GM12878 (cell line): ENCODE results near the gene PRLH. TPM values are rescaled to one million over a fixed set of nuclear protein-coding genes. Genes with fewer than 3 reads are reported as not detected.

ENCODE experiments used
- ATAC-seq: fragments of 200-7000 bp; cut with Tn5 transposase; 3 replicates; pipeline ENCODE4 v1.9.1; 2020; ENCODE audit warnings: mild to moderate bottlenecking, moderate library complexity
- BruUV-seq: library from RNA; stranded (reverse); fragments of 400-500 nt; replicated peaks from 2 replicates; lab custom pipeline; 2021; lab: Mats Ljungman, UMichigan
- CTCF ChIA-PET: fragments of 300-600 bp; sonication (Branson Sonifier 250); formaldehyde crosslinking; extraction: SDS; loops from one replicate; lab custom pipeline; 2021; ENCODE audit warnings: inconsistent platforms; lab: Yijun Ruan, JAX
- POLR2A ChIA-PET: fragments of 350-600 bp; formaldehyde crosslinking; extraction: SDS; loops from one replicate; lab custom pipeline; 2021; ENCODE audit warnings: inconsistent platforms; lab: Charles Lee
- RAD21 ChIA-PET: fragments of 300-600 bp; sonication (Branson Sonifier 250); formaldehyde crosslinking; loops from one replicate; lab custom pipeline; 2023; ENCODE audit warnings: antibody characterized with exemption; ENCODE audit not compliant: unreplicated experiment; lab: Charles Lee
- SMC1A ChIA-PET: fragments of 300-600 bp; sonication (Branson Sonifier 250); formaldehyde crosslinking; loops from one replicate; lab custom pipeline; 2023; ENCODE audit not compliant: unreplicated experiment, uncharacterized antibody; lab: Charles Lee
- DNase-seq: peaks from one replicate; pipeline ENCODE4 v3.0.0-alpha.2; 2011; ENCODE audit warnings: low read depth, low spot score
- FAIRE-seq: peaks from 3 replicates; lab custom pipeline; 2011; peaks lifted over from hg19 to GRCh38; lab: Jason Lieb, UNC
- H2AFZ ChIP-seq: 2 replicates; pipeline ENCODE4 v1.6.0; 2011; ENCODE audit warnings: low read depth, low read length, control low read depth; ENCODE audit not compliant: control insufficient read depth
- H3K27ac ChIP-seq: 2 replicates; pipeline ENCODE4 v1.5.1; 2011; ENCODE audit warnings: control low read depth; ENCODE audit not compliant: control insufficient read depth, insufficient read depth
- H3K27me3 ChIP-seq, 2 experiments: replicated peaks in 1 of 2; 2 replicates each; pipeline versions ENCODE4 v1.6.0 to v1.6.1; 2011; ENCODE audit warnings: low read length in 1 of 2; ENCODE audit not compliant: control insufficient read depth in 2 of 2, insufficient read depth in 2 of 2
- H3K36me3 ChIP-seq, 2 experiments: 2 replicates each; pipeline ENCODE4 v1.5.1; 2011; ENCODE audit warnings: low read length in 1 of 2; ENCODE audit not compliant: control insufficient read depth in 2 of 2, insufficient read depth in 2 of 2
- H3K4me1 ChIP-seq: 2 replicates; pipeline ENCODE4 v1.6.1; 2011; ENCODE audit warnings: mild to moderate bottlenecking, low read length, moderate library complexity, mixed read lengths; ENCODE audit not compliant: control insufficient read depth, insufficient read depth
- H3K4me2 ChIP-seq: 2 replicates; pipeline ENCODE4 v1.6.0; 2011; ENCODE audit warnings: control low read depth; ENCODE audit not compliant: control insufficient read depth, insufficient read depth
- H3K4me3 ChIP-seq: fragments of 200-600 bp; sonication (generic); 2 replicates; pipeline ENCODE4 v1.5.1; 2016
- H3K79me2 ChIP-seq: 2 replicates; pipeline ENCODE4 v1.6.0; 2011; ENCODE audit warnings: low read length; ENCODE audit not compliant: control insufficient read depth, insufficient read depth
- H3K9ac ChIP-seq: 2 replicates; pipeline ENCODE4 v1.8.0; 2011; ENCODE audit warnings: low read length, control low read depth, mixed read lengths; ENCODE audit not compliant: control insufficient read depth, insufficient read depth
- H3K9me3 ChIP-seq: replicated peaks from 3 replicates; pipeline ENCODE4 v1.5.1; 2011; ENCODE audit warnings: mild to moderate bottlenecking, low read length; ENCODE audit not compliant: control insufficient read depth, insufficient read depth
- H4K20me1 ChIP-seq: 2 replicates; pipeline ENCODE4 v1.6.0; 2011; ENCODE audit not compliant: control insufficient read depth, insufficient read depth
- CEBPB ChIP-seq, 2 experiments: fragments of 150-350 bp in 1 of 2; IDR thresholded peaks; 2 replicates each; pipeline ENCODE4 v1.6.1; 2012 to 2014; ENCODE audit warnings: low read depth in 2 of 2, low read length in 2 of 2, borderline replicate concordance in 1 of 2, inconsistent platforms in 1 of 2
- FOS ChIP-seq: IDR thresholded peaks from 3 replicates; pipeline ENCODE4 v1.6.1; 2011; ENCODE audit warnings: borderline replicate concordance; ENCODE audit not compliant: insufficient read length; ENCODE audit errors: extremely low read depth
- MLLT1 ChIP-seq: fragments of 450-650 bp; IDR thresholded peaks from 2 replicates; pipeline ENCODE4 v1.6.1; 2016; ENCODE audit warnings: mild to moderate bottlenecking
- NFXL1 ChIP-seq: fragments of 450-650 bp; IDR thresholded peaks from 2 replicates; pipeline ENCODE4 v1.6.1; 2017; ENCODE audit warnings: antibody characterized with exemption, mild to moderate bottlenecking, borderline replicate concordance
- PBX3 ChIP-seq: IDR thresholded peaks from 2 replicates; pipeline ENCODE4 v1.6.1; 2011; ENCODE audit warnings: mild to moderate bottlenecking, low read depth, low read length, moderate library complexity; ENCODE audit not compliant: insufficient replicate concordance
- POU2F2 ChIP-seq: IDR thresholded peaks from 3 replicates; pipeline ENCODE4 v1.6.1; 2011; ENCODE audit warnings: low read depth, mild to moderate bottlenecking, low read length, borderline replicate concordance
- RAD51 ChIP-seq: fragments of 450-650 bp; IDR thresholded peaks from 2 replicates; pipeline ENCODE4 v1.6.1; 2016; ENCODE audit warnings: moderate library complexity, mild to moderate bottlenecking, inconsistent platforms
- STAT3 ChIP-seq: IDR thresholded peaks from 2 replicates; pipeline ENCODE4 v1.6.1; 2011; ENCODE audit warnings: low read depth, low read length, improper control_type of control experiment
- TCF12 ChIP-seq: IDR thresholded peaks from 2 replicates; pipeline ENCODE4 v1.6.1; 2011; ENCODE audit warnings: low read depth, mild to moderate bottlenecking, low read length
- YBX1 ChIP-seq: fragments of 450-650 bp; IDR thresholded peaks from 2 replicates; pipeline ENCODE4 v1.6.1; 2016; ENCODE audit warnings: antibody characterized with exemption
- ZNF274 ChIP-seq: IDR thresholded peaks from one replicate; pipeline ENCODE4 v1.8.0; 2011; ENCODE audit not compliant: insufficient read length, insufficient read depth
- WGBS: methylation state at CpG from one replicate; pipeline ENCODE4 v1.1.6; 2016; ENCODE audit warnings: low lambda C conversion rate; ENCODE audit not compliant: insufficient replicate concordance, insufficient coverage; ENCODE audit errors: missing lambda C conversion rate; 5-methylcytosine and 5-hydroxymethylcytosine counted together
- in situ Hi-C: fragments of 300-500 bp; cut with MboI; formaldehyde crosslinking; loops from 9 replicates; pipeline ENCODE4 v1.14.3; 2018; ENCODE audit warnings: mixed read lengths
- intact Hi-C: fragments of 100-400 bp; cut with micrococcal nuclease; formaldehyde crosslinking; loops from one replicate; pipeline ENCODE4 v1.14.2; 2022; ENCODE audit not compliant: unreplicated experiment
- polyA plus RNA-seq, 11 experiments: library from polyadenylated mRNA; depleted of rRNA in 4 of 11; unstranded in 6 of 11; stranded (reverse) in 5 of 11; fragments of >200 nt; fragmentation: Nextera tagmentation in 4 of 11; fragmentation: Illumina TruSeq in 1 of 11; extraction: Ambion mirVana in 4 of 11; extraction: Trizol in 1 of 11; gene quantifications; 1 replicate in 1 of 11; 2 replicates in 10 of 11; pipeline versions ENCODE4 v1.2.1 to v1.2.3, GENCODE V29; 2011 to 2016; ENCODE audit warnings: inconsistent platforms in 2 of 11, missing spikeins in 2 of 11, low read depth in 1 of 11
- total RNA-seq, 4 experiments: library from RNA; depleted of rRNA in 3 of 4; stranded (reverse); fragments of >200 nt in 3 of 4; fragmentation: Illumina TruSeq in 1 of 4; extraction: Trizol in 1 of 4; gene quantifications; 2 replicates each; pipeline versions ENCODE4 v1.2.1 to v1.2.3, GENCODE V29; 2013 to 2021
- TF ChIP-seq, protein P1 (sequence below): fragments of 450-650 bp; IDR thresholded peaks from 2 replicates; pipeline ENCODE4 v1.6.1; 2017; ENCODE audit warnings: antibody characterized with exemption, mild to moderate bottlenecking, moderate library complexity
- TF ChIP-seq, protein P2 (sequence below): fragments of 450-650 bp; IDR thresholded peaks from 2 replicates; pipeline ENCODE4 v1.6.1; 2018; ENCODE audit warnings: borderline replicate concordance, mild to moderate bottlenecking; ENCODE audit not compliant: partially characterized antibody

PRLH gene
- total and polyA plus RNA-seq, 10 of the 15 experiments (the other 5 are each of a cell fraction or from before 2014, with no cell fraction given): not detected

DNA sequence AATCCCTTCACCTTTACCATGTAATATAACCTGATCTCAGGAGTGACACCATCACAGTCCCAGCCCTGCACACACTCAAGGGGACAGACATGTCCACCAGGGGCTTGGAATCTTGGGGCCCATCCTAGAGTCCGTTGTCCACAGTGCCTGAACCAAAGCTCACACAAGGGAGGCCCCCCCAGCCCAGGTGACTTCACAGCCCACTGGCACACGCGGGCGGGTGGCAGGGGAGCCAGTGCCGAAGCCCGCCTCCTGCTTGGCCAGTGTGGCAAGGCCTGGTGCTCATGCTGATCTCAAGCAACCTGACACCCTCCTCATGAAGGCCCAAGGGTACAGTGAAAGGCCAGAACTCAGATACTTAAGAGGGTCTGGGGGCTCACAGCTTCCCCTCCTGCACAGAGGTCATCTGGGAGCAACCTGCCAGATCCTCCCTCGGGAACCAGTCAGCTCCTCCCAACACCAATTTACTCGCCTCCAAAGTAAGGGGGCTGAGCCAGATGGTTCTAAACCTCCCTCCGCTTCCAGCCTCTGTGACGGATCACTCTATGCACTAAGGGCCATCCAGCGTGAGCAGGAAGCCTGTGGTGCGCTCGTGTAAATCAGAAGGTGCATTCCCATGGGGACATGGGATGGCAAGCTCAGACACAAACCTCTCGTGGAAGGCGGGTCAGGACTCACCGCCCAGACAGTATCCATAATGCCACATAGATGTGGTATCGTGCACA, 27.4 kb downstream of the PRLH start:
- Histone ChIP-seq H3K27ac (no peak overlapping the region), H3K4me2 (no peak overlapping the region), H3K4me1 (no peaks in the 10 kb centered on the region), H3K27me3 (no peaks in the 10 kb centered on the region; a peak in 2 of 4 replicates), H4K20me1 (no peaks in the 10 kb centered on the region), H2AFZ (no peak overlapping the region), H3K9ac (no peak overlapping the region), H3K9me3 (no peaks in the 10 kb centered on the region), H3K36me3 (no peaks in the 10 kb centered on the region), H3K4me3 (no peak overlapping the region), H3K79me2 (no peaks in the 10 kb centered on the region)
- SMC1A ChIA-PET: interaction anchor here (1.4 kb wide), 1 partner anchor 12 kb away, joined by 3 read pairs; no protein-coding TSS in a partner anchor
- no peak for FAIRE-seq
- WGBS: 41% methylated on average over 17 of the region's 17 CpGs
- intact Hi-C loops (no loop called here), in situ Hi-C loops (no loop called here)
- DNase-seq: no peak
- BruUV-seq: no TSS peak
- ATAC-seq: no peak
- RAD21 ChIA-PET: no interaction called here
- CTCF ChIA-PET: interaction anchor here (1.5 kb wide), 1 partner anchor 22 kb away, joined by 4 read pairs; no protein-coding TSS in a partner anchor
- POLR2A ChIA-PET: no interaction called here
- TF ChIP-seq FOS: no peak
- TF ChIP-seq MLLT1: no peak
- TF ChIP-seq CEBPB (IDR thresholded peaks at IDR 0.05; ENCODE audit: borderline replicate concordance in 1 of 2, low read depth in 2 of 2, low read length in 2 of 2): no peak
- TF ChIP-seq STAT3: no peak
- TF ChIP-seq TCF12: no peak
- no peak for TF ChIP-seq YBX1
- no peak for TF ChIP-seq RAD51
- TF ChIP-seq, protein P1, sequence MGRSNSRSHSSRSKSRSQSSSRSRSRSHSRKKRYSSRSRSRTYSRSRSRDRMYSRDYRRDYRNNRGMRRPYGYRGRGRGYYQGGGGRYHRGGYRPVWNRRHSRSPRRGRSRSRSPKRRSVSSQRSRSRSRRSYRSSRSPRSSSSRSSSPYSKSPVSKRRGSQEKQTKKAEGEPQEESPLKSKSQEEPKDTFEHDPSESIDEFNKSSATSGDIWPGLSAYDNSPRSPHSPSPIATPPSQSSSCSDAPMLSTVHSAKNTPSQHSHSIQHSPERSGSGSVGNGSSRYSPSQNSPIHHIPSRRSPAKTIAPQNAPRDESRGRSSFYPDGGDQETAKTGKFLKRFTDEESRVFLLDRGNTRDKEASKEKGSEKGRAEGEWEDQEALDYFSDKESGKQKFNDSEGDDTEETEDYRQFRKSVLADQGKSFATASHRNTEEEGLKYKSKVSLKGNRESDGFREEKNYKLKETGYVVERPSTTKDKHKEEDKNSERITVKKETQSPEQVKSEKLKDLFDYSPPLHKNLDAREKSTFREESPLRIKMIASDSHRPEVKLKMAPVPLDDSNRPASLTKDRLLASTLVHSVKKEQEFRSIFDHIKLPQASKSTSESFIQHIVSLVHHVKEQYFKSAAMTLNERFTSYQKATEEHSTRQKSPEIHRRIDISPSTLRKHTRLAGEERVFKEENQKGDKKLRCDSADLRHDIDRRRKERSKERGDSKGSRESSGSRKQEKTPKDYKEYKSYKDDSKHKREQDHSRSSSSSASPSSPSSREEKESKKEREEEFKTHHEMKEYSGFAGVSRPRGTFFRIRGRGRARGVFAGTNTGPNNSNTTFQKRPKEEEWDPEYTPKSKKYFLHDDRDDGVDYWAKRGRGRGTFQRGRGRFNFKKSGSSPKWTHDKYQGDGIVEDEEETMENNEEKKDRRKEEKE: no peak
- no peak for TF ChIP-seq NFXL1
- TF ChIP-seq, protein P2, sequence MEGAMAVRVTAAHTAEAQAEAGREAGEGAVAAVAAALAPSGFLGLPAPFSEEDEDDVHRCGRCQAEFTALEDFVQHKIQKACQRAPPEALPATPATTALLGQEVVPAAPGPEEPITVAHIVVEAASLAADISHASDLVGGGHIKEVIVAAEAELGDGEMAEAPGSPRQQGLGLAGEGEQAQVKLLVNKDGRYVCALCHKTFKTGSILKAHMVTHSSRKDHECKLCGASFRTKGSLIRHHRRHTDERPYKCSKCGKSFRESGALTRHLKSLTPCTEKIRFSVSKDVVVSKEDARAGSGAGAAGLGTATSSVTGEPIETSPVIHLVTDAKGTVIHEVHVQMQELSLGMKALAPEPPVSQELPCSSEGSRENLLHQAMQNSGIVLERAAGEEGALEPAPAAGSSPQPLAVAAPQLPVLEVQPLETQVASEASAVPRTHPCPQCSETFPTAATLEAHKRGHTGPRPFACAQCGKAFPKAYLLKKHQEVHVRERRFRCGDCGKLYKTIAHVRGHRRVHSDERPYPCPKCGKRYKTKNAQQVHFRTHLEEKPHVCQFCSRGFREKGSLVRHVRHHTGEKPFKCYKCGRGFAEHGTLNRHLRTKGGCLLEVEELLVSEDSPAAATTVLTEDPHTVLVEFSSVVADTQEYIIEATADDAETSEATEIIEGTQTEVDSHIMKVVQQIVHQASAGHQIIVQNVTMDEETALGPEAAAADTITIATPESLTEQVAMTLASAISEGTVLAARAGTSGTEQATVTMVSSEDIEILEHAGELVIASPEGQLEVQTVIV: no peak
- TF ChIP-seq POU2F2: no peak
- TF ChIP-seq PBX3: no peak
- TF ChIP-seq ZNF274: no peak
